HepG2 (cell line): ENCODE data around the gene RNF149. TPM values are rescaled to one million over a fixed set of nuclear protein-coding genes. Genes with fewer than 3 reads are reported as not detected.

Experiments used
- DMAP1 ChIP-seq: IDR thresholded peaks from 2 replicates; pipeline ENCODE4 v1.6.1; 2016
- E2F2 ChIP-seq: sonication (generic); formaldehyde crosslinking; IDR thresholded peaks from 2 replicates; pipeline ENCODE4 v1.4.0; 2020; ENCODE audit warnings: missing genetic modification reagents, borderline replicate concordance
- ETV5 ChIP-seq: IDR thresholded peaks from 2 replicates; pipeline ENCODE4 v1.6.1; 2018; ENCODE audit warnings: missing biosample characterization, missing genetic modification reagents, inconsistent platforms, borderline replicate concordance
- HMGA1 ChIP-seq: sonication (generic); formaldehyde crosslinking; conservative IDR thresholded peaks from 2 replicates; pipeline ENCODE4 v1.4.0; 2020; ENCODE audit warnings: missing genetic modification reagents
- MTF2 ChIP-seq: sonication (generic); formaldehyde crosslinking; IDR thresholded peaks from 2 replicates; pipeline ENCODE4 v1.5.0; 2020; ENCODE audit warnings: missing genetic modification reagents, borderline replicate concordance
- THRA ChIP-seq: sonication (generic); formaldehyde crosslinking; IDR thresholded peaks from 2 replicates; pipeline ENCODE4 v1.4.0; 2020; ENCODE audit warnings: missing genetic modification reagents, borderline replicate concordance
- ZBTB4 ChIP-seq: sonication (generic); formaldehyde crosslinking; IDR thresholded peaks from 2 replicates; pipeline ENCODE4 v1.4.0; 2020; ENCODE audit warnings: missing genetic modification reagents, mild to moderate bottlenecking, borderline replicate concordance
- ZFP91 ChIP-seq: sonication (generic); formaldehyde crosslinking; IDR thresholded peaks from 2 replicates; pipeline ENCODE4 v1.9.0; 2022; ENCODE audit warnings: missing genetic modification reagents, mild to moderate bottlenecking, borderline replicate concordance
- ZNF432 ChIP-seq: sonication (generic); formaldehyde crosslinking; IDR thresholded peaks from 2 replicates; pipeline ENCODE4 v1.5.0; 2020; ENCODE audit warnings: missing genetic modification reagents, mild to moderate bottlenecking, borderline replicate concordance
- ZNF503 ChIP-seq: sonication (generic); formaldehyde crosslinking; IDR thresholded peaks from 2 replicates; pipeline ENCODE4 v1.4.0; 2020; ENCODE audit warnings: missing genetic modification reagents
- ZNF577 ChIP-seq: sonication (generic); formaldehyde crosslinking; IDR thresholded peaks from 2 replicates; pipeline ENCODE4 v1.4.0; 2020; ENCODE audit warnings: mild to moderate bottlenecking, low read depth, missing genetic modification reagents, borderline replicate concordance
- ZNF670 ChIP-seq: sonication (generic); formaldehyde crosslinking; IDR thresholded peaks from 2 replicates; pipeline ENCODE4 v1.8.0; 2022; ENCODE audit warnings: mild to moderate bottlenecking, missing genetic modification reagents, borderline replicate concordance
- ZNF703 ChIP-seq: sonication (generic); formaldehyde crosslinking; IDR thresholded peaks from 2 replicates; pipeline ENCODE4 v1.5.1; 2020; ENCODE audit warnings: missing genetic modification reagents, mild to moderate bottlenecking, moderate library complexity, borderline replicate concordance
- ZNF770 ChIP-seq: sonication (generic); formaldehyde crosslinking; IDR thresholded peaks from 2 replicates; pipeline ENCODE4 v1.5.0; 2020; ENCODE audit warnings: mild to moderate bottlenecking, missing genetic modification reagents
- ZNF776 ChIP-seq: sonication (generic); formaldehyde crosslinking; IDR thresholded peaks from 2 replicates; pipeline ENCODE4 v1.4.0; 2020; ENCODE audit warnings: mild to moderate bottlenecking, missing genetic modification reagents
- polyA plus RNA-seq, 8 experiments: library from polyadenylated mRNA; depleted of rRNA in 3 of 8; stranded (reverse) in 7 of 8; unstranded in 1 of 8; fragments of >200 nt; fragmentation: Illumina TruSeq in 4 of 8; extraction: Trizol in 4 of 8; gene quantifications; 2 replicates each; pipeline versions ENCODE4 v1.2.1 to v1.2.3, GENCODE V29; 2011 to 2016; ENCODE audit warnings: low read depth in 4 of 8, missing spikeins in 1 of 8, mixed read lengths in 1 of 8; ENCODE audit not compliant: insufficient read depth in 1 of 8
- total RNA-seq, 5 experiments: library from RNA; depleted of rRNA; stranded (reverse); fragments of >200 nt; fragmentation: Illumina TruSeq; extraction: Trizol; gene quantifications; 2 replicates each; pipeline ENCODE4 v1.2.3, GENCODE V29; 2016; ENCODE audit warnings: low read depth in 1 of 5

RNF149 gene
- total and polyA plus RNA-seq, 2 of the 13 experiments (the other 11 are each of a cell fraction or from before 2014, with no cell fraction given), result 87.6 to 109 TPM

- TF ChIP-seq ZBTB4 (peak; percentile 28; the same call in 1 of the 2 replicates), E2F2 (CRISPR knock-in tag) (no peak), HMGA1 (CRISPR knock-in tag) (no peak), ETV5 (CRISPR knock-in tag) (peak; percentile 41; the same call in 1 of the 2 replicates), MTF2 (CRISPR knock-in tag) (0 out of 2 replicates have a peak, but pooled peaks have one; percentile 23), ZFP91 (CRISPR knock-in tag) (no peak), ZNF503 (CRISPR knock-in tag) (peak; percentile 37; the same call in 1 of the 2 replicates), ZNF670 (0 out of 2 replicates have a peak, but pooled peaks have one; percentile 22), ZNF770 (CRISPR knock-in tag) (no peak), ZNF432 (no peak), DMAP1 (CRISPR knock-in tag) (peak; percentile 62), THRA (CRISPR knock-in tag) (no peak; the same call in 1 of the 2 replicates), ZNF776 (CRISPR knock-in tag) (no peak), ZNF703 (CRISPR knock-in tag) (no peak), ZNF577 (CRISPR knock-in tag) (0 out of 2 replicates have a peak, but pooled peaks have one; percentile 65)
Observed at GRCh38 chr2:101238930-101239759, 69.4 kb downstream of the RNF149 start (continued).
